NB4 (cell line): ENCODE data around the gene BNIP1.

Source experiments
- CTCF ChIP-seq: IDR thresholded peaks from one replicate; pipeline ENCODE4 v1.5.1; 2012; ENCODE audit warnings: low read depth, low read length
- MAX ChIP-seq: IDR thresholded peaks from 2 replicates; pipeline ENCODE4 v1.6.1; 2011; ENCODE audit warnings: low read depth, low read length
- MYC ChIP-seq: IDR thresholded peaks from 2 replicates; pipeline ENCODE4 v1.6.1; 2011; ENCODE audit warnings: low read depth, low read length
- POLR2A ChIP-seq: IDR thresholded peaks from 2 replicates; pipeline ENCODE4 v1.6.1; 2011; ENCODE audit warnings: mild to moderate bottlenecking; ENCODE audit not compliant: insufficient read length; ENCODE audit errors: extremely low read depth

- TF ChIP-seq CTCF (no peak), MAX (no peak), POLR2A (no peak), MYC (no peak)
Measured at GRCh38 chr5:173108914-173109313, 35.4 kb upstream of the BNIP1 start.
